K562 (cell line): ENCODE results near the gene COL5A3. TPM values are rescaled to one million over a fixed set of nuclear protein-coding genes. Genes with fewer than 3 reads are reported as not detected.

Experiments
- ATAC-seq: fragments of 200-7000 bp; cut with Tn5 transposase; 3 replicates; pipeline ENCODE4 v1.9.1; 2020; ENCODE audit warnings: moderate library complexity
- BruUV-seq: library from RNA; stranded (reverse); fragments of 400-500 nt; replicated peaks from 2 replicates; lab custom pipeline; 2021; lab: Mats Ljungman, UMichigan
- CTCF ChIA-PET: fragments of 300-600 bp; formaldehyde crosslinking; extraction: SDS; loops from one replicate; lab custom pipeline; 2021; ENCODE audit warnings: low intra/inter-chr PET ratio; lab: Yijun Ruan, JAX
- POLR2A ChIA-PET: fragments of 300-600, 350-650 bp; sonication (Branson Sonifier 250); formaldehyde crosslinking; extraction: SDS; loops from one replicate; lab custom pipeline; 2021; ENCODE audit warnings: antibody characterized with exemption, inconsistent platforms; lab: Yijun Ruan, JAX
- DNase-seq, 4 experiments: peaks; one replicate each; pipeline versions ENCODE4 v3.0.0 to v3.0.0-alpha.2; 2011 to 2018; ENCODE audit warnings: low spot score in 3 of 4, mixed read lengths in 3 of 4; ENCODE audit errors: extremely low read depth in 1 of 4
- FAIRE-seq: peaks from 2 replicates; lab custom pipeline; 2011; peaks lifted over from hg19 to GRCh38; lab: Jason Lieb, UNC
- H2AFZ ChIP-seq: 2 replicates; pipeline ENCODE4 v1.6.0; 2011; ENCODE audit warnings: low read depth, low read length, control low read depth, inconsistent platforms
- H3K27ac ChIP-seq: fragments of 200-600 bp; 3 replicates; pipeline ENCODE4 v1.8.0; 2011; ENCODE audit warnings: low read depth, mild to moderate bottlenecking, control low read depth, inconsistent platforms, low read length, moderate library complexity, mixed read lengths; ENCODE audit errors: extremely low read depth
- H3K27me3 ChIP-seq, 2 experiments: fragments of 300-600 bp in 1 of 2; 2 replicates in 1 of 2; 3 replicates in 1 of 2; pipeline versions ENCODE4 v1.6.0 to v1.8.0; 2011; ENCODE audit warnings: inconsistent platforms in 2 of 2, low read length in 2 of 2, mild to moderate bottlenecking in 1 of 2, mixed read lengths in 1 of 2, moderate library complexity in 1 of 2; ENCODE audit not compliant: control insufficient read depth in 2 of 2, insufficient read depth in 2 of 2
- H3K36me3 ChIP-seq: fragments of 300-600 bp; 3 replicates; pipeline ENCODE4 v1.8.0; 2011; ENCODE audit warnings: mild to moderate bottlenecking, low read length, inconsistent platforms; ENCODE audit not compliant: control insufficient read depth, insufficient read depth
- H3K4me1 ChIP-seq, 2 experiments: fragments of 200-600 bp in 1 of 2; replicated peaks in 1 of 2; 2 replicates in 1 of 2; 3 replicates in 1 of 2; pipeline versions ENCODE4 v1.5.1 to v1.8.0; 2011; ENCODE audit warnings: inconsistent platforms in 2 of 2, low read length in 2 of 2, mild to moderate bottlenecking in 1 of 2, mixed read lengths in 1 of 2, moderate library complexity in 1 of 2; ENCODE audit not compliant: control insufficient read depth in 2 of 2, insufficient read depth in 2 of 2
- H3K4me2 ChIP-seq: 2 replicates; pipeline ENCODE4 v1.6.1; 2011; ENCODE audit warnings: low read length, control low read depth, inconsistent platforms, mixed read lengths; ENCODE audit not compliant: insufficient read depth
- H3K4me3 ChIP-seq: fragments of 200-600 bp; sonication (generic), shearing (Covaris generic); 2 replicates; pipeline ENCODE4 v1.5.1; 2016; ENCODE audit warnings: control low read depth, inconsistent platforms
- H3K79me2 ChIP-seq: fragments of 200-600 bp; 3 replicates; pipeline ENCODE4 v1.8.0; 2011; ENCODE audit warnings: low read length, inconsistent platforms; ENCODE audit not compliant: control insufficient read depth, insufficient read depth
- H3K9ac ChIP-seq, 2 experiments: 2 replicates each; pipeline versions ENCODE4 v1.6.0 to v1.6.1; 2011; ENCODE audit warnings: low read depth in 2 of 2, low read length in 2 of 2, control low read depth in 1 of 2, inconsistent platforms in 1 of 2, mild to moderate bottlenecking in 1 of 2, mixed read lengths in 1 of 2; ENCODE audit not compliant: insufficient read depth in 1 of 2
- H3K9me1 ChIP-seq: one replicate; pipeline ENCODE4 v1.6.0; 2011; ENCODE audit warnings: inconsistent platforms, mild to moderate bottlenecking, low read length, moderate library complexity; ENCODE audit not compliant: control insufficient read depth, insufficient read depth
- H3K9me3 ChIP-seq: replicated peaks from 2 replicates; pipeline ENCODE4 v1.5.1; 2011; ENCODE audit warnings: low read depth, low read length, inconsistent platforms; ENCODE audit not compliant: control insufficient read depth, insufficient read depth
- H4K20me1 ChIP-seq: replicated peaks from 2 replicates; pipeline ENCODE4 v1.6.1; 2011; ENCODE audit warnings: low read length, inconsistent platforms, mixed read lengths; ENCODE audit not compliant: control insufficient read depth, insufficient read depth
- GABPB1 ChIP-seq: sonication (generic); formaldehyde crosslinking; IDR thresholded peaks from 2 replicates; pipeline ENCODE4 v1.8.0; 2022; ENCODE audit warnings: mild to moderate bottlenecking, missing genetic modification reagents
- KLF10 ChIP-seq: fragments of 250-450 bp; sonication (Bioruptor Pico); IDR thresholded peaks from 2 replicates; pipeline ENCODE4 v1.6.1; 2021; ENCODE audit warnings: matching md5 sums
- MCM7 ChIP-seq, 2 experiments: fragments of 450-650 bp; IDR thresholded peaks; 2 replicates each; pipeline ENCODE4 v1.6.1; 2016 to 2018
- RAD51 ChIP-seq: fragments of 450-650 bp; IDR thresholded peaks from 2 replicates; pipeline ENCODE4 v1.7.1; 2016; ENCODE audit warnings: low read depth, mild to moderate bottlenecking, borderline replicate concordance
- RBM17 ChIP-seq: fragments of 200-400 bp; formaldehyde crosslinking; IDR thresholded peaks from 2 replicates; pipeline ENCODE4 v1.6.1; 2017; ENCODE audit warnings: low read depth, mild to moderate bottlenecking, low read length, borderline replicate concordance
- RBM25 ChIP-seq: fragments of 200-400 bp; formaldehyde crosslinking; IDR thresholded peaks from 2 replicates; pipeline ENCODE4 v1.6.1; 2018; ENCODE audit warnings: low read length, low read depth, moderate library complexity; ENCODE audit not compliant: severe bottlenecking
- RCOR1 ChIP-seq, 2 experiments: IDR thresholded peaks; 2 replicates each; pipeline ENCODE4 v1.6.1; 2012; ENCODE audit warnings: low read depth in 2 of 2, low read length in 2 of 2, borderline replicate concordance in 1 of 2, improper control_type of control experiment in 1 of 2
- RNF2 ChIP-seq: sonication (generic); IDR thresholded peaks from 2 replicates; pipeline ENCODE4 v1.6.1; 2016
- SETDB1 ChIP-seq: IDR thresholded peaks from one replicate; pipeline ENCODE4 v1.6.1; 2012; ENCODE audit warnings: low read length, control low read depth, inconsistent platforms
- SPI1 ChIP-seq: IDR thresholded peaks from 2 replicates; pipeline ENCODE4 v1.6.1; 2011; ENCODE audit warnings: low read depth, low read length, control low read depth, borderline replicate concordance
- SRSF1 ChIP-seq: fragments of 200-400 bp; formaldehyde crosslinking; IDR thresholded peaks from 2 replicates; pipeline ENCODE4 v1.6.1; 2017; ENCODE audit warnings: mild to moderate bottlenecking, low read depth, low read length, moderate library complexity
- TCF7L2 ChIP-seq: fragments of 150-350 bp; IDR thresholded peaks from 2 replicates; pipeline ENCODE4 v1.6.1; 2016; ENCODE audit warnings: low read depth, mild to moderate bottlenecking, low read length, moderate library complexity
- ZNF143 ChIP-seq: sonication (generic); formaldehyde crosslinking; IDR thresholded peaks from 2 replicates; pipeline ENCODE4 v1.9.0; 2022; ENCODE audit warnings: mild to moderate bottlenecking, missing genetic modification reagents
- WGBS: fragments of 100-300 bp; shearing (Covaris generic); methylation state at CpG from one replicate; pipeline ENCODE4 v1.1.6; 2016; ENCODE audit warnings: low coverage, mixed read lengths; ENCODE audit not compliant: insufficient coverage; ENCODE audit errors: missing lambda C conversion rate; 5-methylcytosine and 5-hydroxymethylcytosine counted together
- in situ Hi-C: fragments of 300-500 bp; cut with MboI; formaldehyde crosslinking; loops from 4 replicates; pipeline ENCODE4 v1.15.0; 2018; ENCODE audit warnings: inconsistent platforms, mixed read lengths
- intact Hi-C: fragments of 100-400 bp; cut with micrococcal nuclease; formaldehyde crosslinking; loops from 2 replicates; pipeline ENCODE4 v1.14.2; 2022
- polyA plus RNA-seq, 8 experiments: library from polyadenylated mRNA; depleted of rRNA in 4 of 8; stranded (reverse) in 5 of 8; unstranded in 3 of 8; fragments of >200 nt; fragmentation: Nextera tagmentation in 2 of 8; fragmentation: Illumina TruSeq in 1 of 8; extraction: Ambion mirVana in 2 of 8; extraction: Trizol in 1 of 8; gene quantifications; 2 replicates each; pipeline versions ENCODE4 v1.2.1 to v1.2.3, GENCODE V29; 2011 to 2014; ENCODE audit warnings: inconsistent platforms in 1 of 8, missing spikeins in 1 of 8
- total RNA-seq, 7 experiments: library from RNA; depleted of rRNA in 6 of 7; stranded (reverse); fragments of >200 nt in 6 of 7; fragmentation: Illumina TruSeq in 2 of 7; extraction: Trizol in 2 of 7; gene quantifications; 2 replicates each; pipeline versions ENCODE4 v1.2.1 to v1.2.3, GENCODE V29; 2011 to 2021; ENCODE audit warnings: low replicate concordance in 1 of 7
- TF ChIP-seq, protein P1 (sequence below): fragments of 250-450 bp; sonication (Bioruptor Pico); IDR thresholded peaks from 2 replicates; pipeline ENCODE4 v1.9.0; 2021; ENCODE audit warnings: mild to moderate bottlenecking
- TF ChIP-seq, protein P2 (sequence below): fragments of 450-650 bp; IDR thresholded peaks from 2 replicates; pipeline ENCODE4 v1.6.1; 2014; ENCODE audit warnings: low read depth, mild to moderate bottlenecking, moderate library complexity, borderline replicate concordance
- TF ChIP-seq, protein P3 (sequence below), 3 experiments: IDR thresholded peaks in 2 of 3; conservative IDR thresholded peaks in 1 of 3; 2 replicates each; pipeline ENCODE4 v1.5.1; 2011 to 2012; ENCODE audit warnings: low read length in 3 of 3, mild to moderate bottlenecking in 3 of 3, control low read depth in 2 of 3, improper control_type of control experiment in 1 of 3, inconsistent platforms in 1 of 3, low read depth in 1 of 3, mixed read lengths in 1 of 3, moderate library complexity in 1 of 3; ENCODE audit not compliant: insufficient read depth in 2 of 3
- TF ChIP-seq, protein P4 (sequence below): sonication (generic); formaldehyde crosslinking; IDR thresholded peaks from 2 replicates; pipeline ENCODE4 v1.8.1; 2022; ENCODE audit warnings: missing genetic modification reagents

COL5A3 gene
- total and polyA plus RNA-seq, 9 of the 15 experiments (the other 6 are each of a cell fraction or from before 2014, with no cell fraction given): 0.01 to 0.02 TPM; not detected in 7

DNA sequence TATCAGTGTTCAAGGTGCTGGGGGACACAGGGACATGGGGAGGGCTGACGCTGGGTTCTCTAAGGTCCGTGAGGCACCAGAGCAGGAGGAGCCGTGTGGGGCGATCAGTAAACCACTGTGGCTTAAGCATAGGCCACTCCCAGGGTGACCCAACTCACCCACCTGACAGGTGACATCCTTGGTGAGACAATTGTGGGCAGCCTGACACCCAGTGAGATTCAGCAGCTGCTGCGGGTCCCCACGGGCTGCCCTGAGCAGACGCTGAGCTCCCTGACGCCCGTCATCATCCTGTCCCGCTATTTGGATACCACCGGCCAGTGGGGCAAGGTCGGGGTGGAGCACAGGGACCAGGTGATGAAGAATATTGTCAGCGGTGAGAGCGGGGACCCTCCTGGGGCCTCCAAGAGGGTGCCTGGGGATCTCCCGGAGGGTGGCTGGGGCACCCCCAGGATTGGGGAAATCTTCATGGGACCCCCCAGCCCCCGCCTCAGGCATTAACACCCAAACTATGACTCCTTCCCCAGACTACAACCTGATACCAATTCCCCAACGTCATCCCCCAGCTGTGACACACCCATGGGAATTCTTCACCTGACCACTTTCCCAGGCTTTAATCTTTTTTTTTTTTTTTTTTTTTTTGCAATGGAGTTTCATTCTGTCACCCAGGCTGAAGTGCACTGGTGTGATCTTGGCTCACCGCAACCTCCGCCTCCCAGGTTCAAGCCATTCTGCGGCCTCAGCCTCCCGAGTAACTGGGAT lies 42.5 kb upstream of the COL5A3 start:
- FAIRE-seq: no peak
- Histone ChIP-seq H3K79me2 (no peaks in the 10 kb centered on the region), H3K27ac (no peak overlapping the region), H3K4me3 (no peak overlapping the region), H3K27me3 (peaks cover 2 to 42% of the 10 kb centered on the region in 2 experiments; a peak in 3 of 5 replicates), H3K9ac (peak overlapping the region in 1 of 2 experiments; percentile 35; a peak in 1 of 4 replicates), H2AFZ (no peak overlapping the region), H3K9me3 (no peaks in the 10 kb centered on the region), H4K20me1 (no peaks in the 10 kb centered on the region), H3K36me3 (no peaks in the 10 kb centered on the region), H3K4me2 (no peak overlapping the region), H3K4me1 (peaks cover 0 to 5% of the 10 kb centered on the region in 2 experiments; a peak in 2 of 5 replicates), H3K9me1 (no peaks in the 10 kb centered on the region)
- in situ Hi-C loops (no loop called here), intact Hi-C loops (no loop called here)
- ChIA-PET CTCF (no interaction called here), POLR2A (no interaction called here)
- WGBS: 7% methylated on average over 19 of the region's 21 CpGs
- no TSS peak for BruUV-seq
- no peak for DNase-seq
- ATAC-seq: no peak
- no peak for TF ChIP-seq RNF2
- no peak for TF ChIP-seq KLF10 (CRISPR knock-in tag)
- no peak for TF ChIP-seq RBM25
- TF ChIP-seq TCF7L2: no peak
- no peak for TF ChIP-seq RBM17
- no peak for TF ChIP-seq SPI1
- TF ChIP-seq ZNF143: no peak
- no peak for TF ChIP-seq RAD51
- TF ChIP-seq, protein P1, sequence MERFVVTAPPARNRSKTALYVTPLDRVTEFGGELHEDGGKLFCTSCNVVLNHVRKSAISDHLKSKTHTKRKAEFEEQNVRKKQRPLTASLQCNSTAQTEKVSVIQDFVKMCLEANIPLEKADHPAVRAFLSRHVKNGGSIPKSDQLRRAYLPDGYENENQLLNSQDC (CRISPR knock-in tag): no peak
- TF ChIP-seq, protein P2, sequence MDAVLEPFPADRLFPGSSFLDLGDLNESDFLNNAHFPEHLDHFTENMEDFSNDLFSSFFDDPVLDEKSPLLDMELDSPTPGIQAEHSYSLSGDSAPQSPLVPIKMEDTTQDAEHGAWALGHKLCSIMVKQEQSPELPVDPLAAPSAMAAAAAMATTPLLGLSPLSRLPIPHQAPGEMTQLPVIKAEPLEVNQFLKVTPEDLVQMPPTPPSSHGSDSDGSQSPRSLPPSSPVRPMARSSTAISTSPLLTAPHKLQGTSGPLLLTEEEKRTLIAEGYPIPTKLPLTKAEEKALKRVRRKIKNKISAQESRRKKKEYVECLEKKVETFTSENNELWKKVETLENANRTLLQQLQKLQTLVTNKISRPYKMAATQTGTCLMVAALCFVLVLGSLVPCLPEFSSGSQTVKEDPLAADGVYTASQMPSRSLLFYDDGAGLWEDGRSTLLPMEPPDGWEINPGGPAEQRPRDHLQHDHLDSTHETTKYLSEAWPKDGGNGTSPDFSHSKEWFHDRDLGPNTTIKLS: no peak
- TF ChIP-seq, protein P3, sequence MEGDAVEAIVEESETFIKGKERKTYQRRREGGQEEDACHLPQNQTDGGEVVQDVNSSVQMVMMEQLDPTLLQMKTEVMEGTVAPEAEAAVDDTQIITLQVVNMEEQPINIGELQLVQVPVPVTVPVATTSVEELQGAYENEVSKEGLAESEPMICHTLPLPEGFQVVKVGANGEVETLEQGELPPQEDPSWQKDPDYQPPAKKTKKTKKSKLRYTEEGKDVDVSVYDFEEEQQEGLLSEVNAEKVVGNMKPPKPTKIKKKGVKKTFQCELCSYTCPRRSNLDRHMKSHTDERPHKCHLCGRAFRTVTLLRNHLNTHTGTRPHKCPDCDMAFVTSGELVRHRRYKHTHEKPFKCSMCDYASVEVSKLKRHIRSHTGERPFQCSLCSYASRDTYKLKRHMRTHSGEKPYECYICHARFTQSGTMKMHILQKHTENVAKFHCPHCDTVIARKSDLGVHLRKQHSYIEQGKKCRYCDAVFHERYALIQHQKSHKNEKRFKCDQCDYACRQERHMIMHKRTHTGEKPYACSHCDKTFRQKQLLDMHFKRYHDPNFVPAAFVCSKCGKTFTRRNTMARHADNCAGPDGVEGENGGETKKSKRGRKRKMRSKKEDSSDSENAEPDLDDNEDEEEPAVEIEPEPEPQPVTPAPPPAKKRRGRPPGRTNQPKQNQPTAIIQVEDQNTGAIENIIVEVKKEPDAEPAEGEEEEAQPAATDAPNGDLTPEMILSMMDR (IDR thresholded peaks at IDR 0.05 in 2 of 3, conservative IDR thresholded peaks at IDR 0.05 in 1 of 3; ENCODE audit: insufficient read depth in 2 of 3, low read depth in 1 of 3, low read length in 3 of 3): no peak
- TF ChIP-seq SETDB1: no peak
- no peak for TF ChIP-seq SRSF1
- no peak for TF ChIP-seq RCOR1 (IDR thresholded peaks at IDR 0.05; ENCODE audit: borderline replicate concordance in 1 of 2, low read depth in 2 of 2, low read length in 2 of 2)
- no peak for TF ChIP-seq GABPB1 (CRISPR knock-in tag)
- no peak for TF ChIP-seq MCM7 (IDR thresholded peaks at IDR 0.05)
- TF ChIP-seq, protein P4, sequence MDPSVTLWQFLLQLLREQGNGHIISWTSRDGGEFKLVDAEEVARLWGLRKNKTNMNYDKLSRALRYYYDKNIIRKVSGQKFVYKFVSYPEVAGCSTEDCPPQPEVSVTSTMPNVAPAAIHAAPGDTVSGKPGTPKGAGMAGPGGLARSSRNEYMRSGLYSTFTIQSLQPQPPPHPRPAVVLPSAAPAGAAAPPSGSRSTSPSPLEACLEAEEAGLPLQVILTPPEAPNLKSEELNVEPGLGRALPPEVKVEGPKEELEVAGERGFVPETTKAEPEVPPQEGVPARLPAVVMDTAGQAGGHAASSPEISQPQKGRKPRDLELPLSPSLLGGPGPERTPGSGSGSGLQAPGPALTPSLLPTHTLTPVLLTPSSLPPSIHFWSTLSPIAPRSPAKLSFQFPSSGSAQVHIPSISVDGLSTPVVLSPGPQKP (CRISPR knock-in tag): no peak
